Liver (tissue), 3 donors: ENCODE data around the gene CPLX4.

ENCODE experiments used
- JUND ChIP-seq, 2 donors: IDR thresholded peaks; 2 replicates each; pipeline ENCODE4 v1.6.1; 2016; ENCODE audit warnings: antibody characterized with exemption in 2 of 2
- RAD21 ChIP-seq, 2 donors: IDR thresholded peaks; 2 replicates each; pipeline ENCODE4 v1.6.1; 2016; ENCODE audit warnings: antibody characterized with exemption in 2 of 2, mild to moderate bottlenecking in 2 of 2
- RXRA ChIP-seq, 2 donors: IDR thresholded peaks; 2 replicates each; pipeline ENCODE4 v1.6.1; 2017 to 2018; ENCODE audit warnings: antibody characterized with exemption in 2 of 2, mild to moderate bottlenecking in 1 of 2
- TAF1 ChIP-seq: conservative IDR thresholded peaks from 2 replicates; pipeline ENCODE4 v1.6.1; 2016; ENCODE audit warnings: antibody characterized with exemption, mild to moderate bottlenecking
- TF ChIP-seq, protein P1 (sequence below): fragments of 150-350 bp; IDR thresholded peaks from 2 replicates; pipeline ENCODE4 v1.5.1; 2017; ENCODE audit warnings: improper control_type of control experiment, low read depth, low read length; ENCODE audit not compliant: missing input control
- TF ChIP-seq, protein P2 (sequence below): IDR thresholded peaks from 2 replicates; pipeline ENCODE4 v1.6.1; 2016; ENCODE audit warnings: antibody characterized with exemption, mild to moderate bottlenecking
- TF ChIP-seq, protein P3 (sequence below): IDR thresholded peaks from 2 replicates; pipeline ENCODE4 v1.6.1; 2016; ENCODE audit warnings: antibody characterized with exemption
- donor health status: healthy.
- donor health status: healthy.

DNA sequence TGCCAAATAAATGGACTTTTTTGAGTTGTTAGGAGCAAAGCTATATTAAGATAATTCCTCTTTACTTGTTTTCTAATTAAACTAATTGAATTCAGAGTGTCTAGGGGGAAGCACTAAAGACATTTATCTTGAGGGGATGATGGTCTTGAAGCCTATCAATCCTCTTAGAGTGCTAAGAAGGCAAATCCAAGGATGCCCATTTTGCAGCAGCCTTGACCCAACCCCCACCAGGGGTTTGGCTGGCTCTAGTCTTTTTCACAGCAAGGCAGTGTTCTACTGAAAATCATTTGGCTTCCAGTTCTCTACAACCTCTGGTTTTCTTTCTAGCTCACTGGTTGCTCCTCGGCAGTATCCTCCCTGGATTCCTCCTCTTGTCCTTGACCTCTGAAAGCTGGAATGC is 38.7 kb downstream of the CPLX4 start:
- TF ChIP-seq JUND (IDR thresholded peaks at IDR 0.05) (no peak), RAD21 (IDR thresholded peaks at IDR 0.05) (no peak), TAF1 (no peak), RXRA (IDR thresholded peaks at IDR 0.05) (no peak)
- TF ChIP-seq, protein P1, sequence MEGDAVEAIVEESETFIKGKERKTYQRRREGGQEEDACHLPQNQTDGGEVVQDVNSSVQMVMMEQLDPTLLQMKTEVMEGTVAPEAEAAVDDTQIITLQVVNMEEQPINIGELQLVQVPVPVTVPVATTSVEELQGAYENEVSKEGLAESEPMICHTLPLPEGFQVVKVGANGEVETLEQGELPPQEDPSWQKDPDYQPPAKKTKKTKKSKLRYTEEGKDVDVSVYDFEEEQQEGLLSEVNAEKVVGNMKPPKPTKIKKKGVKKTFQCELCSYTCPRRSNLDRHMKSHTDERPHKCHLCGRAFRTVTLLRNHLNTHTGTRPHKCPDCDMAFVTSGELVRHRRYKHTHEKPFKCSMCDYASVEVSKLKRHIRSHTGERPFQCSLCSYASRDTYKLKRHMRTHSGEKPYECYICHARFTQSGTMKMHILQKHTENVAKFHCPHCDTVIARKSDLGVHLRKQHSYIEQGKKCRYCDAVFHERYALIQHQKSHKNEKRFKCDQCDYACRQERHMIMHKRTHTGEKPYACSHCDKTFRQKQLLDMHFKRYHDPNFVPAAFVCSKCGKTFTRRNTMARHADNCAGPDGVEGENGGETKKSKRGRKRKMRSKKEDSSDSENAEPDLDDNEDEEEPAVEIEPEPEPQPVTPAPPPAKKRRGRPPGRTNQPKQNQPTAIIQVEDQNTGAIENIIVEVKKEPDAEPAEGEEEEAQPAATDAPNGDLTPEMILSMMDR = no peak
- TF ChIP-seq, protein P2, sequence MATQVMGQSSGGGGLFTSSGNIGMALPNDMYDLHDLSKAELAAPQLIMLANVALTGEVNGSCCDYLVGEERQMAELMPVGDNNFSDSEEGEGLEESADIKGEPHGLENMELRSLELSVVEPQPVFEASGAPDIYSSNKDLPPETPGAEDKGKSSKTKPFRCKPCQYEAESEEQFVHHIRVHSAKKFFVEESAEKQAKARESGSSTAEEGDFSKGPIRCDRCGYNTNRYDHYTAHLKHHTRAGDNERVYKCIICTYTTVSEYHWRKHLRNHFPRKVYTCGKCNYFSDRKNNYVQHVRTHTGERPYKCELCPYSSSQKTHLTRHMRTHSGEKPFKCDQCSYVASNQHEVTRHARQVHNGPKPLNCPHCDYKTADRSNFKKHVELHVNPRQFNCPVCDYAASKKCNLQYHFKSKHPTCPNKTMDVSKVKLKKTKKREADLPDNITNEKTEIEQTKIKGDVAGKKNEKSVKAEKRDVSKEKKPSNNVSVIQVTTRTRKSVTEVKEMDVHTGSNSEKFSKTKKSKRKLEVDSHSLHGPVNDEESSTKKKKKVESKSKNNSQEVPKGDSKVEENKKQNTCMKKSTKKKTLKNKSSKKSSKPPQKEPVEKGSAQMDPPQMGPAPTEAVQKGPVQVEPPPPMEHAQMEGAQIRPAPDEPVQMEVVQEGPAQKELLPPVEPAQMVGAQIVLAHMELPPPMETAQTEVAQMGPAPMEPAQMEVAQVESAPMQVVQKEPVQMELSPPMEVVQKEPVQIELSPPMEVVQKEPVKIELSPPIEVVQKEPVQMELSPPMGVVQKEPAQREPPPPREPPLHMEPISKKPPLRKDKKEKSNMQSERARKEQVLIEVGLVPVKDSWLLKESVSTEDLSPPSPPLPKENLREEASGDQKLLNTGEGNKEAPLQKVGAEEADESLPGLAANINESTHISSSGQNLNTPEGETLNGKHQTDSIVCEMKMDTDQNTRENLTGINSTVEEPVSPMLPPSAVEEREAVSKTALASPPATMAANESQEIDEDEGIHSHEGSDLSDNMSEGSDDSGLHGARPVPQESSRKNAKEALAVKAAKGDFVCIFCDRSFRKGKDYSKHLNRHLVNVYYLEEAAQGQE = no peak
- TF ChIP-seq, protein P3, sequence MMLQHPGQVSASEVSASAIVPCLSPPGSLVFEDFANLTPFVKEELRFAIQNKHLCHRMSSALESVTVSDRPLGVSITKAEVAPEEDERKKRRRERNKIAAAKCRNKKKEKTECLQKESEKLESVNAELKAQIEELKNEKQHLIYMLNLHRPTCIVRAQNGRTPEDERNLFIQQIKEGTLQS = no peak
